CD8-positive, alpha-beta memory T cell (primary cell): ENCODE measurements around the gene GOSR1. TPM values are rescaled to one million over a fixed set of nuclear protein-coding genes. Genes with fewer than 3 reads are reported as not detected.
"Not testable (repeated sequence)": the region's sequence is repeated elsewhere in the genome, so short reads cannot be mapped to it uniquely, and the experiment has no call there.

ENCODE experiments used
- CTCF ChIA-PET: fragments of 350-600 bp; sonication (Branson Sonifier 250); formaldehyde crosslinking; loops from one replicate; lab custom pipeline; 2021; ENCODE audit warnings: antibody characterized with exemption; lab: Charles Lee
- POLR2A ChIA-PET: fragments of 350-600 bp; sonication (Branson Sonifier 250); formaldehyde crosslinking; loops from one replicate; lab custom pipeline; 2021; ENCODE audit warnings: antibody characterized with exemption; lab: Charles Lee
- DNase-seq, 5 donors: peaks; one replicate each; pipeline versions ENCODE4 v3.0.0 to v3.0.0-alpha.2; 2020 to 2022; ENCODE audit warnings: mixed read lengths in 1 of 5
- H3K27ac ChIP-seq: one replicate; pipeline ENCODE4 v1.7.0; 2013; ENCODE audit warnings: low read depth, mild to moderate bottlenecking, low read length, moderate library complexity
- H3K27me3 ChIP-seq: 2 replicates; pipeline ENCODE4 v1.7.0; 2013; ENCODE audit warnings: low read length, mild to moderate bottlenecking; ENCODE audit not compliant: insufficient read depth, poor library complexity, severe bottlenecking
- H3K36me3 ChIP-seq: 2 replicates; pipeline ENCODE4 v1.7.0; 2013; ENCODE audit warnings: mild to moderate bottlenecking, low read length, moderate library complexity; ENCODE audit not compliant: insufficient read depth
- H3K4me1 ChIP-seq: 2 replicates; pipeline ENCODE4 v1.7.0; 2013; ENCODE audit warnings: mild to moderate bottlenecking, low read length, moderate library complexity; ENCODE audit not compliant: insufficient read depth
- H3K4me3 ChIP-seq: 2 replicates; pipeline ENCODE4 v1.7.0; 2013; ENCODE audit warnings: mild to moderate bottlenecking, low read length
- H3K9me3 ChIP-seq: 2 replicates; pipeline ENCODE4 v1.7.0; 2013; ENCODE audit warnings: mild to moderate bottlenecking, low read length
- H3K27ac Mint-ChIP-seq, 8 donors: one replicate each; pipeline ENCODE4 v1.8.0; 2020 to 2021; ENCODE audit warnings: mixed read lengths in 8 of 8, mild to moderate bottlenecking in 6 of 8, inconsistent platforms in 3 of 8, moderate library complexity in 3 of 8
- H3K27me3 Mint-ChIP-seq, 2 donors: one replicate each; pipeline ENCODE4 v1.8.0; 2020 to 2021; ENCODE audit warnings: mixed read lengths in 2 of 2, mild to moderate bottlenecking in 1 of 2, moderate library complexity in 1 of 2
- H3K36me3 Mint-ChIP-seq, 3 donors: one replicate each; pipeline ENCODE4 v1.8.0; 2020 to 2021; ENCODE audit warnings: mixed read lengths in 3 of 3, inconsistent platforms in 1 of 3, mild to moderate bottlenecking in 1 of 3
- H3K4me1 Mint-ChIP-seq, 3 donors: one replicate each; pipeline ENCODE4 v1.8.0; 2020 to 2021; ENCODE audit warnings: mixed read lengths in 3 of 3, inconsistent platforms in 1 of 3, mild to moderate bottlenecking in 1 of 3
- H3K4me3 Mint-ChIP-seq, 7 donors: one replicate each; pipeline ENCODE4 v1.8.0; 2020 to 2021; ENCODE audit warnings: mixed read lengths in 7 of 7, mild to moderate bottlenecking in 6 of 7, moderate library complexity in 4 of 7, inconsistent platforms in 2 of 7
- H3K9me3 Mint-ChIP-seq, 5 donors: one replicate each; pipeline ENCODE4 v1.8.0; 2020 to 2022; ENCODE audit warnings: mixed read lengths in 5 of 5, mild to moderate bottlenecking in 3 of 5, moderate library complexity in 2 of 5, inconsistent platforms in 1 of 5
- polyA plus RNA-seq: library from polyadenylated mRNA; unstranded; fragments of 300-500 nt; fragmentation: Illumina TruSeq; gene quantifications from one replicate; pipeline ENCODE4 v1.2.3, GENCODE V29; 2021
- total RNA-seq, 2 experiments: library from RNA; stranded (reverse); gene quantifications; one replicate each; pipeline ENCODE4 v1.2.3, GENCODE V29; 2021

The GOSR1 gene
- total and polyA plus RNA-seq, 3 experiments from 2014 or later, result 59.1 to 63.2 (median 63.1) TPM

DNA sequence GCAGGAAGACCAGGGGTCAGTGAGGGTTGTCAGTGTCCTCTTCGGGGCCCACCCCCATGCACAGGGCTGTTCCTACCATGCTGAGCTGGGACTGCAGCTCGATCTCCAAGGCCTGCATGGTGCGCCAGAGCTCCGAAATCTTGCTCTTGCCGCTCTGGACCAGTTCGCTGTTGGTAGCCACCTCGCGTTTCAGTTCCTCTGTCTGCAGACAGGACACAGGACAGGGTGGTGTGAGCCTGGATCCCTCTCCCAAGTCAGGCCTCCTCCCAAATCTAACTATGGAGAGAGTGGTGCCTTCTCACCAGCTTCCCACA is 90.9 kb downstream of the GOSR1 start:
- Histone ChIP-seq H3K27me3 (no peaks in the 10 kb centered on the region), H3K4me1 (no peaks in the 10 kb centered on the region), H3K36me3 (no peaks in the 10 kb centered on the region), H3K4me3 (no peak overlapping the region), H3K27ac (no peak overlapping the region), H3K9me3 (no peaks in the 10 kb centered on the region)
- no peak overlapping the region for H3K4me3 Mint-ChIP-seq
- H3K27ac Mint-ChIP-seq, result no peak overlapping the region
- ChIA-PET CTCF (no interaction called here), POLR2A (no interaction called here)
- H3K9me3 Mint-ChIP-seq, result no peaks in the 10 kb centered on the region
- no peaks in the 10 kb centered on the region for H3K36me3 Mint-ChIP-seq
- peaks cover under 1 to 15% of the 10 kb centered on the region in 2 donors for H3K27me3 Mint-ChIP-seq
- no peak for DNase-seq
- H3K4me1 Mint-ChIP-seq, result no peaks in the 10 kb centered on the region

- H3K27me3 Mint-ChIP-seq, result peaks cover 4 to 14% of the 10 kb centered on the region in 2 donors
- not testable (repeated sequence) for H3K9me3 ChIP-seq, H3K9me3 Mint-ChIP-seq
Observed at GRCh38 chr17:30569531-30570175, 92.4 kb downstream of the GOSR1 start.

GRCh38 chr17:30570191-30570590 is 93.0 kb downstream of the GOSR1 start:
- H3K36me3 Mint-ChIP-seq, result no peaks in the 10 kb centered on the region
- Histone ChIP-seq H3K9me3 (no peaks in the 10 kb centered on the region), H3K27ac (no peak overlapping the region), H3K4me1 (no peaks in the 10 kb centered on the region), H3K36me3 (no peaks in the 10 kb centered on the region), H3K4me3 (no peak overlapping the region), H3K27me3 (no peaks in the 10 kb centered on the region)
- no peak for DNase-seq
- POLR2A ChIA-PET, result no interaction called here
- no peak overlapping the region for H3K27ac Mint-ChIP-seq
- H3K4me1 Mint-ChIP-seq, result no peaks in the 10 kb centered on the region
- H3K4me3 Mint-ChIP-seq, result no peak overlapping the region
- CTCF ChIA-PET, result no interaction called here
- peaks cover 4 to 12% of the 10 kb centered on the region in 2 donors for H3K27me3 Mint-ChIP-seq
- no peaks in the 10 kb centered on the region for H3K9me3 Mint-ChIP-seq

More at GRCh38 chr17:30569531-30570175, 92.4 kb downstream of the GOSR1 start:
- H3K27ac ChIP-seq, H3K4me3 ChIP-seq, H3K4me1 ChIP-seq, CTCF ChIA-PET, H3K36me3 ChIP-seq, H3K36me3 Mint-ChIP-seq, H3K27me3 ChIP-seq, POLR2A ChIA-PET, DNase-seq, H3K4me3 Mint-ChIP-seq, H3K4me1 Mint-ChIP-seq, H3K27ac Mint-ChIP-seq: not testable (repeated sequence)

- Mint-ChIP-seq H3K9me3 (no peaks in the 10 kb centered on the region), H3K36me3 (no peaks in the 10 kb centered on the region), H3K27ac (no peak overlapping the region), H3K4me3 (no peak overlapping the region), H3K4me1 (no peaks in the 10 kb centered on the region), H3K27me3 (peaks cover 4 to 12% of the 10 kb centered on the region in 2 donors)
- Histone ChIP-seq H3K9me3 (no peaks in the 10 kb centered on the region), H3K27me3 (no peaks in the 10 kb centered on the region), H3K27ac (no peak overlapping the region), H3K4me3 (no peak overlapping the region), H3K36me3 (no peaks in the 10 kb centered on the region), H3K4me1 (no peaks in the 10 kb centered on the region)
- no peak for DNase-seq
- ChIA-PET POLR2A (no interaction called here), CTCF (no interaction called here)
Observed at GRCh38 chr17:30570596-30571265, 93.5 kb downstream of the GOSR1 start.

DNA sequence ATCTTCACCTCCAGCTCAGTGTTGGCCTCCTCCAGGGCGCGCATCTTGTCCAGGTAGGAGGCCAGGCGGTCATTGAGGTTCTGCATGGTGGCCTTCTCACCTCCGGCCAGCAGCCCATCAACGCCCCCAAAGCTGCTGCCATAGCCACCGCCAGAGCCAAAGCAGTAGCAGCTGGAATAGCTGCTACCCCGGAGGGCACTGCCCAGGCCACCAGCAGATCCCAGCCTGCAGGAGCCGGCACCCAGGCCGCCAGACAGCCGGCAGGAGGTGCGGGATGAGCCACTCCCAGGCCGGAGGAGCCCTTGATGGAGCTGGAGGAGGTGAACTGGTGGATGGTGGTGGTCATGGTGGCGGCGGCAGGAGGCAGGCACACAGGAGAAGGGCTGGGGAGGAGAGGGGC is 94.2 kb downstream of the GOSR1 start:
- H3K27me3 ChIP-seq, H3K36me3 ChIP-seq, H3K9me3 Mint-ChIP-seq, H3K27ac ChIP-seq, POLR2A ChIA-PET, H3K4me3 Mint-ChIP-seq, H3K4me3 ChIP-seq, H3K27ac Mint-ChIP-seq, H3K4me1 Mint-ChIP-seq, CTCF ChIA-PET, H3K4me1 ChIP-seq, H3K36me3 Mint-ChIP-seq, H3K9me3 ChIP-seq, DNase-seq: not testable (repeated sequence)
- H3K27me3 Mint-ChIP-seq, result peaks cover 4 to 12% of the 10 kb centered on the region in 2 donors

- H3K27ac Mint-ChIP-seq, result peak overlapping the region in 1 of 8 donors; percentile 26
- no peak for DNase-seq
- no peaks in the 10 kb centered on the region for H3K9me3 Mint-ChIP-seq
- H3K9me3 ChIP-seq, result no peaks in the 10 kb centered on the region
- POLR2A ChIA-PET, result no interaction called here
- H3K36me3 Mint-ChIP-seq, result no peaks in the 10 kb centered on the region
- no peaks in the 10 kb centered on the region for H3K27me3 ChIP-seq
- no peaks in the 10 kb centered on the region for H3K36me3 ChIP-seq
- CTCF ChIA-PET, result no interaction called here
- H3K27ac ChIP-seq, result no peak overlapping the region
- H3K4me3 ChIP-seq, result no peak overlapping the region
- H3K4me3 Mint-ChIP-seq, result no peak overlapping the region
- H3K27me3 Mint-ChIP-seq, result peaks cover 4 to 12% of the 10 kb centered on the region in 2 donors
- no peaks in the 10 kb centered on the region for H3K4me1 Mint-ChIP-seq
- no peaks in the 10 kb centered on the region for H3K4me1 ChIP-seq
Observed at GRCh38 chr17:30571921-30572320, 94.7 kb downstream of the GOSR1 start.

DNA sequence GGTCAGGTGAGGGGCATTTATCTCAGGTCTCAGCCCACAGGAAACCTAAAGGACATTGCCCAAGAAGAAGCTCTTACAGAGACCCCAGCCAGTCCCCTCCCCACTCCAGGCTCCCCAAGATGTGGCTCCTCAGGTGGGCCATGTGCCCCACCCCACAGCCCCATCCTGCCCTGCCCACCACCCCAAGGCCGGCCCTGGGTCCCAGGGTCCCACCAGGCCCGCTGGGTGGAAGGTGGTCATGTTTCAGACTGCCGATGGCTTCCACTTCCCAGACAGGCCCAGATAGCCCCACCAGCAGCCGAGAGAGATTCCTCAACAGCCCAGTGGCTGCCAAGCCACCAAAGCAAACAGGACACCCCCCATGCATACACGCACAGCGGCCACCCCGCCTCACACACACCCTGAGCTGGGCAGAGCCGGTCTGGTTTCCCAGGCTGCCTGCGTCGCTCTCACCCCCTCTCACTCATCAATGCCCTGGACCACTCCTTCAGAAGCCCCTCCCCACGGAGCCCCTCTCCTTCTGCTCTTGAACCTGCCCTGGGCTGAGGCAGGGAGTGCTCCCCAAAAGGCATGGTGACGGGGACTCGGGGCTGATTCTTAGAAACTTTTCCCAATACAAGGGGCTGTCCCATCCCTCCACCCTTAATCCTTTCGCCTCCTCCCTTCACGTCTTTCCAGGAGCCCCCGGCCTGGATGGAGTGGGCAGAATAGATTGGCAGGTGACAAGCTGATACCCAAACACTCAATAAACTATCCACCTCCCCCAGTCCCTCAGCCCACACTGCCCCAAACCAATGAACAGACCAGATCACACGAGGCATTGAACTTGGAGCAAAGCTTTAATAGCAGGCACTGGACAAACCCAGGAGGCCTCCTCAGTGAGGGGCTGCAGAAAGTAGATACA is 95.7 kb downstream of the GOSR1 start:
- H3K9me3 ChIP-seq, H3K4me3 ChIP-seq, H3K27me3 ChIP-seq, DNase-seq, H3K27ac Mint-ChIP-seq, H3K27ac ChIP-seq, CTCF ChIA-PET, H3K36me3 ChIP-seq, H3K9me3 Mint-ChIP-seq, POLR2A ChIA-PET, H3K4me1 ChIP-seq, H3K36me3 Mint-ChIP-seq, H3K4me3 Mint-ChIP-seq, H3K4me1 Mint-ChIP-seq: not testable (repeated sequence)
- H3K27me3 Mint-ChIP-seq, result peaks cover 10 to 13% of the 10 kb centered on the region in 2 donors

- no peak for DNase-seq
- H3K36me3 Mint-ChIP-seq, result no peaks in the 10 kb centered on the region
- H3K4me3 Mint-ChIP-seq, result no peak overlapping the region
- H3K27ac ChIP-seq, result no peak overlapping the region
- no peaks in the 10 kb centered on the region for H3K9me3 Mint-ChIP-seq
- POLR2A ChIA-PET, result no interaction called here
- no peaks in the 10 kb centered on the region for H3K9me3 ChIP-seq
- CTCF ChIA-PET, result no interaction called here
- no peaks in the 10 kb centered on the region for H3K36me3 ChIP-seq
- no peaks in the 10 kb centered on the region for H3K4me1 ChIP-seq
- no peak overlapping the region for H3K27ac Mint-ChIP-seq
- H3K27me3 Mint-ChIP-seq, result peaks cover 10 to 16% of the 10 kb centered on the region in 2 donors
- no peaks in the 10 kb centered on the region for H3K4me1 Mint-ChIP-seq
- H3K4me3 ChIP-seq, result no peak overlapping the region
- H3K27me3 ChIP-seq, result no peaks in the 10 kb centered on the region
Observed at GRCh38 chr17:30573603-30574175, 96.5 kb downstream of the GOSR1 start.
